ENCODE data around the gene B3GNT9.
A peak's percentile ranks its signal among the peaks of the same experiment; 100 is the strongest.

Gene B3GNT9

DNA sequence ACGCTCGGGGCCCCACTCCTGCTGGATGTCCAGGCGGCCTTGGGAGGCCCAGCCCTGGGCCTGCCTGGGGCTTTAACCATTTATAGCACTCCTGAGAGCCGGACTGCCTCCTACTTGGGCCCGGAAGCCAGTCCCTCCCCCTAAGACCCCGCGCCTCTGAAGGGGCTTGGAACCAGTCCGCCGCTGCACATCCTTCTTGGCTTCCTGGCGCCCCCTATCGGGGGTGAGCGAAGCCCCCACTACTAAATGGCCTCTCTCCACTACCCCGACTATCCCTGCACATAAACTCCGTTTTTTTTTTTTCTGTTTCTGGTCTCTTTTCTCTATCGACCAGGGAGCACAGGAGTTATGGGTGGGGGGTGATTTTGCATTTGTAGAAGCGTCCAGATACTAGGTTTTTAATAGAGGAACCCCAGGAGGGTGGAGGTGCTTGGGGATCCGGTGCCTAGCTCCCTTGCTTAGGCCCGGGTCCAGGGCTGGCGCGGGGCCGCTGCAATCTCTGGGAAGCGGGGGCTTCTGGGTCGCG lies 18.9 kb upstream of the B3GNT9 start:
- H3K4me3 ChIP-seq (ENCODE audit: low read depth, low read length) = peak overlapping the region; percentile 46
- in situ Hi-C loops (cut with HindIII; ENCODE audit: low sequenced_read_pairs) = no loop called here
- DNase-seq (ENCODE audit: low read depth, low spot score) = no peak
- TF ChIP-seq, protein P1, sequence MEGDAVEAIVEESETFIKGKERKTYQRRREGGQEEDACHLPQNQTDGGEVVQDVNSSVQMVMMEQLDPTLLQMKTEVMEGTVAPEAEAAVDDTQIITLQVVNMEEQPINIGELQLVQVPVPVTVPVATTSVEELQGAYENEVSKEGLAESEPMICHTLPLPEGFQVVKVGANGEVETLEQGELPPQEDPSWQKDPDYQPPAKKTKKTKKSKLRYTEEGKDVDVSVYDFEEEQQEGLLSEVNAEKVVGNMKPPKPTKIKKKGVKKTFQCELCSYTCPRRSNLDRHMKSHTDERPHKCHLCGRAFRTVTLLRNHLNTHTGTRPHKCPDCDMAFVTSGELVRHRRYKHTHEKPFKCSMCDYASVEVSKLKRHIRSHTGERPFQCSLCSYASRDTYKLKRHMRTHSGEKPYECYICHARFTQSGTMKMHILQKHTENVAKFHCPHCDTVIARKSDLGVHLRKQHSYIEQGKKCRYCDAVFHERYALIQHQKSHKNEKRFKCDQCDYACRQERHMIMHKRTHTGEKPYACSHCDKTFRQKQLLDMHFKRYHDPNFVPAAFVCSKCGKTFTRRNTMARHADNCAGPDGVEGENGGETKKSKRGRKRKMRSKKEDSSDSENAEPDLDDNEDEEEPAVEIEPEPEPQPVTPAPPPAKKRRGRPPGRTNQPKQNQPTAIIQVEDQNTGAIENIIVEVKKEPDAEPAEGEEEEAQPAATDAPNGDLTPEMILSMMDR (IDR thresholded peaks at IDR 0.05; ENCODE audit: low read depth, low read length) = peak; percentile 71

DNA sequence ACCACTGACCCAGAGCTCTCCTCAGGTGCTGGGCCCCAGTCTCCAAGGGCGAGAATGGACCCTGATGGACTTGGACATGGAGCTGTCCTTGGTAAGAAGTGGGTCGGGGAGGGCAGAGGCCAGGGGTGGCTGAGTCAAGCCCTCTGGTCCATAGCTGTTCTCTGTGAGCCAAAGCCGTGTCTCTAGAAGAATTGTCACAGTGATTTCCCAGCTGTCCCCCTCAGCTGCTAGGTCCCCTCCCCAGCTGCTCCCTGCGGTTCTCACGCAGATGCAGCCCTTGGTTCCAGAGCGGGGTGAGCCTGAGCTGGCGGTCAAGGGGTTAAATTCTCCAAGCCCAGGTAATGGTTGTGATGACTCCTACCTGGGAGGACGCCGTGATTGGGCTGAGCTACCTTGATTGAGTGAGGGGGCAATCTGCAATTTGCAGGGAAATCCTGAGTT lies 18.2 kb upstream of the B3GNT9 start:
- no peak for DNase-seq (ENCODE audit: low read depth, low spot score)
- no peak overlapping the region for H3K4me3 ChIP-seq (ENCODE audit: low read depth, low read length)
- in situ Hi-C loops (cut with HindIII; ENCODE audit: low sequenced_read_pairs) = no loop called here
- TF ChIP-seq, protein P1 (IDR thresholded peaks at IDR 0.05; ENCODE audit: low read depth, low read length) = no peak

DNA sequence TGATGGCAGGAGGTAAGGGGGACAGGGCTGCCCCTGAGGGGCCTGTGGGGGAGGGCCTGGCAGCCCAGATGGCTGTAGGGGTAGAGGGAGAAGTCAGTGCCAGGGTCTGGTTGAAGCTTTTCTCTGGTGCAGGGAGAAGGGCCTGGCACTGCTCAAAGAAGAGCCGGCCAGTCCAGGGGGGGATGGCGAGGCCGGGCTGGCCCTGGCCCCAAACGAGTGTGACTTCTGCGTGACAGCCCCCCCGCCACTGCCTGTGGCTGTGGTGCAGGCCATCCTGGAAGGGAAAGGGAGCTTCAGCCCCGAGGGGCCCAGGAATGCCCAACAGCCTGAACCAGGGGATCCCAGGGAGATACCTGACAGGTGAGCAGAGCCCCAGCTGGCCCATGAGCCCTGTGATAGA lies 16.8 kb upstream of the B3GNT9 start:
- DNase-seq (ENCODE audit: low read depth, low spot score) = no peak
- no peak overlapping the region for H3K4me3 ChIP-seq (ENCODE audit: low read depth, low read length)
- in situ Hi-C loops (cut with HindIII; ENCODE audit: low sequenced_read_pairs) = no loop called here
- TF ChIP-seq, protein P1 (IDR thresholded peaks at IDR 0.05; ENCODE audit: low read depth, low read length) = no peak

DNA sequence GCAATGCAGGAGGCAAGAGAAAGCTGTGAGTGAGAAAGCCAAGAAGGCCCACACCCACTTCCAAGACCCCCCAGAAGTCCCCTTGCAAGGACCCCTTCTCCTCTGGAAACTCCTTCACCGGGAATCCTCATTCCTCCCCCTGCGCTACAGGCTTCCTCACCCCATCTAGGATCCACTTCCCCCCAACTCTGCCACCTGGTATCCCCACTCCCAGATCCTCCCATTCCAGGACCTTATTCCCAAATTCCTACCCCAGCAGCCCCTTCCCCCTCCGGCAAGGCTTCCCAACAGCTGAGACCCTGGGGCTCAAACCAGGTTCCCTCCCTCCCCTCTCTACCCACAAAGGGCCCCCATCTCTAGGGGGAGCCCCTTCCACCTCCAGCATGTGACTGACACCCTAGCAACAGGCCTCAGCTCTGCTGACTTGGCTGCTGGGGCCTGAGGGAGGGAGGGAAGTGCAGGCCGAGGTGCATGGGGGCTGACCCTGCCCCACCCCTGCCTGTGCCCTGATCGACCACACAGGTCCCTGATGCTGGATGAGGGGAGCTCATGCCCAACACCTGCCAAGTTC lies 15.9 kb upstream of the B3GNT9 start:
- H3K4me3 ChIP-seq (ENCODE audit: low read depth, low read length) = no peak overlapping the region
- in situ Hi-C loops (cut with HindIII; ENCODE audit: low sequenced_read_pairs) = no loop called here
- TF ChIP-seq, protein P1 (IDR thresholded peaks at IDR 0.05; ENCODE audit: low read depth, low read length) = no peak
- DNase-seq (ENCODE audit: low read depth, low spot score) = no peak

- no peak for DNase-seq (ENCODE audit: low read depth, low spot score)
- no peak overlapping the region for H3K4me3 ChIP-seq (ENCODE audit: low read depth, low read length)
- in situ Hi-C loops (cut with HindIII; ENCODE audit: low sequenced_read_pairs) = no loop called here
- TF ChIP-seq, protein P1 (IDR thresholded peaks at IDR 0.05; ENCODE audit: low read depth, low read length) = no peak
These were observed 15.3 kb upstream of the B3GNT9 start for GRCh38 chr16:67166110-67166547.

GRCh38 chr16:67165121-67166078 lies 14.6 kb upstream of the B3GNT9 start:
- TF ChIP-seq, protein P1 (IDR thresholded peaks at IDR 0.05; ENCODE audit: low read depth, low read length) = no peak
- no peak overlapping the region for H3K4me3 ChIP-seq (ENCODE audit: low read depth, low read length)
- in situ Hi-C loops (cut with HindIII; ENCODE audit: low sequenced_read_pairs) = no loop called here
- DNase-seq (ENCODE audit: low read depth, low spot score) = no peak
